ENCODE results near the gene DPEP3.

DPEP3 gene

DNA sequence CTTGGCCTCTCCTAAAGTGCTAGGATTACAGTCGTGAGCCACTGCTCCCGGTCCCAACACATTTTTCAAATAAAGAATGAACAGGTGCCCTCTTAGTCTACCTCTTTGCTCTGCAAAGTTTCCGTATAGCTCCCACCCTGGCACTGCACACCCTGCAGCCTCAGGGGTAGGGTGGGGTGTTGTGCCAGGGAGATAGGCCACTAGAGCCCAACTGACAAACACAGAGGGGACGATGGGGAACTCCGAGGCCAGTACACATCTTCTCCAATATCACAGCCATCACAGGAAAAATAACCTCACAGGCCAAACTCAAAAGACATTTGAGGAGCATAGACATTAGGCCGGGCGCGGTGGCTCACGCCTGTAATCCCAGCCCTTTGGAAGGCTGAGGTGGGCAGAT is 9.2 kb downstream of the DPEP3 start:
- Histone ChIP-seq H3K4me3 (ENCODE audit: low read length) (no peak overlapping the region), H3K9ac (ENCODE audit: low read depth, low read length) (no peak overlapping the region), H3K9me3 (ENCODE audit: insufficient read depth, low read depth, low read length) (no peaks in the 10 kb centered on the region), H3K4me1 (ENCODE audit: insufficient read depth, low read length) (peaks cover 13% of the 10 kb centered on the region), H3K27ac (ENCODE audit: low read length) (no peak overlapping the region), H3K27me3 (ENCODE audit: insufficient read depth, low read length) (peaks cover 8% of the 10 kb centered on the region; the same call in 1 of the 2 replicates), H3K36me3 (ENCODE audit: insufficient read depth, low read depth, low read length) (no peaks in the 10 kb centered on the region)

DNA sequence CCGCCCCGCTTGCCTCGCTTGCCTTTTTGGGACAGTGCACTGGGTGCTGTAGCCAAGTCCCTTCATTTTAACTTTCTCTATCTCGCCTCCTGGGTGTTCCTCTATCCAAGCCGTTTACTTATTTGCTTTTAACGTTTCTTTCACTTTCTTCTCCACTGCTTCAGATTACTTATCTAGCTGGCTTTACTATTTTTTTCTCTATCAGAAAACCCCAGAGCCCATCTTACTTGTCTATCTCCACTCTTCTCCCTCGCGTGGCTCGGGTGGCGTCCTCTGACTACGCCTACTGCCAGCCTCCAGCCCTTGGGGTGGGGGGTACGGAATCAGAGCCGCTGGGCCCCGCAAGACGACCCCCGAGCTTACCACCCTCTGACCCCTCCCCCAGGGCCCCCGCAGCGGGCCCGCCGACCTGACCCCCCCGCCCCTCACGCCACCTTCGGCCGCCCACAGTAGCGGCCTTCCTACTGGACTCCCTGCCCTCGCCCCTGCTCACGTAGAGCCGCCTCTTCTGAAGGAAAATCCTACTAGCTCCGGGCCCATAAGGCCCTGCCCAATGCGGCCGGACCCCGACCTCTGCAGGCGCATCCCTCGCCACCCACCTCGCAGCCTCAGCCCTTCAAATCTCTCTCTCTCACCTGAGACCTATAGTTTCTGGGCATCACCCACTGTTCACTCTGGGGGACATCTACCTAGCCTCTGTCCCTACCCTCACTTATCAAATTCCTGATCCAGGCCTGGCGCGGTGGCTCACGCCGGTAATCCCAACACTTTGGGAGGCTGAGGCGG is 10.9 kb downstream of the DPEP3 start:
- H3K36me3 ChIP-seq (ENCODE audit: insufficient read depth, low read depth, low read length): no peaks in the 10 kb centered on the region
- H3K4me1 ChIP-seq (ENCODE audit: insufficient read depth, low read length): peaks cover 18% of the 10 kb centered on the region
- peak overlapping the region; percentile 72; the same call in 1 of the 2 replicates for H3K4me3 ChIP-seq (ENCODE audit: low read length)
- H3K27ac ChIP-seq (ENCODE audit: low read length): no peak overlapping the region
- peaks cover 8% of the 10 kb centered on the region; the same call in 1 of the 2 replicates for H3K27me3 ChIP-seq (ENCODE audit: insufficient read depth, low read length)
- peak overlapping the region; percentile 45; the same call in 1 of the 2 replicates for H3K9ac ChIP-seq (ENCODE audit: low read depth, low read length)
- no peaks in the 10 kb centered on the region for H3K9me3 ChIP-seq (ENCODE audit: insufficient read depth, low read depth, low read length)

GRCh38 chr16:67968400-67969253 is 11.7 kb downstream of the DPEP3 start, which contains the start of gene SLC12A4:
TSS of gene SLC12A4 (minus strand) at chr16:67968637. CDS start at chr16:67968553, 84 bp downstream.
- Histone ChIP-seq H3K4me1 (ENCODE audit: insufficient read depth, low read length) (peaks cover 22% of the 10 kb centered on the region), H3K9ac (ENCODE audit: low read depth, low read length) (peak within 1 kb of the TSS; percentile 65; the same call in 1 of the 2 replicates), H3K9me3 (ENCODE audit: insufficient read depth, low read depth, low read length) (no peaks in the 10 kb centered on the region), H3K27me3 (ENCODE audit: insufficient read depth, low read length) (peaks cover 8% of the 10 kb centered on the region; the same call in 1 of the 2 replicates), H3K36me3 (ENCODE audit: insufficient read depth, low read depth, low read length) (no peaks in the 10 kb centered on the region), H3K4me3 (ENCODE audit: low read length) (peak within 1 kb of the TSS; percentile 72), H3K27ac (ENCODE audit: low read length) (no peak within 1 kb of the TSS)

GRCh38 chr16:67967958-67968399 is 12.3 kb downstream of the DPEP3 start:
- no peak overlapping the region for H3K27ac ChIP-seq (ENCODE audit: low read length)
- peaks cover 5% of the 10 kb centered on the region; the same call in 1 of the 2 replicates for H3K36me3 ChIP-seq (ENCODE audit: insufficient read depth, low read depth, low read length)
- peaks cover 8% of the 10 kb centered on the region; the same call in 1 of the 2 replicates for H3K27me3 ChIP-seq (ENCODE audit: insufficient read depth, low read length)
- H3K9me3 ChIP-seq (ENCODE audit: insufficient read depth, low read depth, low read length): no peaks in the 10 kb centered on the region
- peak overlapping the region; percentile 72 for H3K4me3 ChIP-seq (ENCODE audit: low read length)
- H3K4me1 ChIP-seq (ENCODE audit: insufficient read depth, low read length): peaks cover 25% of the 10 kb centered on the region
- H3K9ac ChIP-seq (ENCODE audit: low read depth, low read length): peak overlapping the region; percentile 65; the same call in 1 of the 2 replicates

- H3K9me3 ChIP-seq (ENCODE audit: insufficient read depth, low read depth, low read length): no peaks in the 10 kb centered on the region
- H3K27me3 ChIP-seq (ENCODE audit: insufficient read depth, low read length): peaks cover 8% of the 10 kb centered on the region; the same call in 1 of the 2 replicates
- peaks cover 25% of the 10 kb centered on the region for H3K4me1 ChIP-seq (ENCODE audit: insufficient read depth, low read length)
- no peak overlapping the region for H3K27ac ChIP-seq (ENCODE audit: low read length)
- peak overlapping the region; percentile 72 for H3K4me3 ChIP-seq (ENCODE audit: low read length)
- H3K36me3 ChIP-seq (ENCODE audit: insufficient read depth, low read depth, low read length): peaks cover 11% of the 10 kb centered on the region
- peak overlapping the region; percentile 65; the same call in 1 of the 2 replicates for H3K9ac ChIP-seq (ENCODE audit: low read depth, low read length)
Measured at GRCh38 chr16:67967183-67967957, 12.9 kb downstream of the DPEP3 start.

GRCh38 chr16:67966549-67967182 is 13.6 kb downstream of the DPEP3 start:
- Histone ChIP-seq H3K27me3 (ENCODE audit: insufficient read depth, low read length) (peaks cover 8% of the 10 kb centered on the region; the same call in 1 of the 2 replicates), H3K27ac (ENCODE audit: low read length) (no peak overlapping the region), H3K9me3 (ENCODE audit: insufficient read depth, low read depth, low read length) (no peaks in the 10 kb centered on the region), H3K36me3 (ENCODE audit: insufficient read depth, low read depth, low read length) (peaks cover 17% of the 10 kb centered on the region), H3K4me3 (ENCODE audit: low read length) (peak overlapping the region; percentile 72; the same call in 1 of the 2 replicates), H3K9ac (ENCODE audit: low read depth, low read length) (peak overlapping the region; percentile 59; the same call in 1 of the 2 replicates), H3K4me1 (ENCODE audit: insufficient read depth, low read length) (peaks cover 25% of the 10 kb centered on the region)

- Histone ChIP-seq H3K27me3 (ENCODE audit: insufficient read depth, low read length) (peaks cover 8% of the 10 kb centered on the region; the same call in 1 of the 2 replicates), H3K4me3 (ENCODE audit: low read length) (peak overlapping the region; percentile 30; the same call in 1 of the 2 replicates), H3K36me3 (ENCODE audit: insufficient read depth, low read depth, low read length) (peaks cover 25% of the 10 kb centered on the region), H3K9me3 (ENCODE audit: insufficient read depth, low read depth, low read length) (no peaks in the 10 kb centered on the region), H3K4me1 (ENCODE audit: insufficient read depth, low read length) (peaks cover 25% of the 10 kb centered on the region), H3K27ac (ENCODE audit: low read length) (no peak overlapping the region), H3K9ac (ENCODE audit: low read depth, low read length) (peak overlapping the region; percentile 59; the same call in 1 of the 2 replicates)
Measured at GRCh38 chr16:67965668-67966548, 14.4 kb downstream of the DPEP3 start.

GRCh38 chr16:67964477-67965131 is 15.7 kb downstream of the DPEP3 start:
- Histone ChIP-seq H3K4me3 (ENCODE audit: low read length) (no peak overlapping the region), H3K9me3 (ENCODE audit: insufficient read depth, low read depth, low read length) (no peaks in the 10 kb centered on the region), H3K4me1 (ENCODE audit: insufficient read depth, low read length) (peaks cover 25% of the 10 kb centered on the region), H3K36me3 (ENCODE audit: insufficient read depth, low read depth, low read length) (peaks cover 34% of the 10 kb centered on the region), H3K27me3 (ENCODE audit: insufficient read depth, low read length) (peaks cover 8% of the 10 kb centered on the region; the same call in 1 of the 2 replicates), H3K27ac (ENCODE audit: low read length) (no peak overlapping the region), H3K9ac (ENCODE audit: low read depth, low read length) (peak overlapping the region; percentile 34; the same call in 1 of the 2 replicates)

DNA sequence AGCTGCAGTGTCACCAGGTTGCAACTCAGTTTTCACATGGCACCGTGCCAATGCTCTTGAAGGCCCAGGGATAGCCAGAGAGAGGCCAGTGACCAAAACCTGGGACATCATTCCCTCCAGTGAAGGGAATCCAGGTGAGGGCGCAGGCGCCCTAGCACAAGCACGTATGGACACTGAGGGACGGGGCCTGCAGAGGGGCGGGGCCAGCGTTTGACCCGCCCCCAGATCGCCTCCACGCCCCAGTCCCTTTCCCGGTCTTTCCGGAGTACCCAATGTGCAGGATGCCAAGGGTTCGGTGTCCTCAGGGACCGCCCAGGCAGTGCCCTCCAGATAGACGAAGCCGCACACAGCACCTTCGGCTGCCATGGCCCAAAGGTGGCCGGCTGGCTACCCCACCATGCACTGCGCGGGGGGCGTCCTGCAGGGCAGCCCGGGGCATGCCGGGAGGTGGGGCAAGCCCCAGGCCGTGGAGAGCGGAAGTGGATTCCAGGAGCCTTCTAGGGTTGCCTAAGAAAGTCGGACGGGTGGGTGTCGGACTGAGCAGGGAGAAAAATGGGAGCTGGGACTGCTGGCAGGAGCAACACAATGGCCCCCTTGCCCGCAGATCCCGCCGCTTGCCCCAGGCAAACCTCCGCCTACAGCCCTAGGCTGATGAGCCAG is 16.5 kb downstream of the DPEP3 start:
- Histone ChIP-seq H3K4me3 (ENCODE audit: low read length) (peak overlapping the region; percentile 45; the same call in 1 of the 2 replicates), H3K36me3 (ENCODE audit: insufficient read depth, low read depth, low read length) (peaks cover 41% of the 10 kb centered on the region), H3K27me3 (ENCODE audit: insufficient read depth, low read length) (peaks cover 8% of the 10 kb centered on the region; the same call in 1 of the 2 replicates), H3K9ac (ENCODE audit: low read depth, low read length) (peak overlapping the region; percentile 34; the same call in 1 of the 2 replicates), H3K27ac (ENCODE audit: low read length) (no peak overlapping the region), H3K9me3 (ENCODE audit: insufficient read depth, low read depth, low read length) (no peaks in the 10 kb centered on the region), H3K4me1 (ENCODE audit: insufficient read depth, low read length) (peaks cover 25% of the 10 kb centered on the region)

Data from iPS-20b (cell line).